ENCODE data around the gene SARS1.

- TF ChIP-seq CTCF (IDR thresholded peaks at IDR 0.05) (no peak), POLR2A (IDR thresholded peaks at IDR 0.05) (no peak)
These were observed 50.6 kb downstream of the SARS1 start for GRCh38 chr1:109264379-109264755.

All from esophagus squamous epithelium (tissue), 4 donors.